ENCODE measurements around the gene RPL36AL. TPM values are rescaled to one million over a fixed set of nuclear protein-coding genes. Genes with fewer than 3 reads are reported as not detected.

The RPL36AL gene
- total and polyA plus RNA-seq, 2 experiments from 2014 or later: 122 to 723 TPM

DNA sequence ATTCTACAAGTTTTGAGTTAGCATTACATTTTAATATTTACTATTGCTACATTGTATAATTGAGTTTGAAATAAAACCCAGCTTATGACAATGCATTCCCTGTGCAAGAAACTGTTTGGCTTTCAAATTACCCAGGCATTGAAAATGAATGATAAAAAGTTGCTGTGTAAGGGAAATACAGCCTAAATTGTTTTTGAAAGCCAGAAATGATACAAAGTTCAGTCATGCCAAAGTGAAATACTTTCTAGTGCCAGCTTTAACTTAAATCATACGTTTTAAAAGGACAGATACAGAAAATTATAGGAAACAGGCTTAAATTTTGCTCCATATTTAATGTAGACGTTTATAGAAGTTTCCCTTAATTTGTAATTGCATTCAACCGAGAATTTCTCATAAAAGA is 3.0 kb upstream of the RPL36AL start:
- H3K9me3 Mint-ChIP-seq: no peaks in the 10 kb centered on the region
- Histone ChIP-seq H3K9me2 (ENCODE audit: insufficient read depth) (no peaks in the 10 kb centered on the region), H3F3A (replicated peaks; ENCODE audit: low read depth) (peaks cover 6% of the 10 kb centered on the region; the same call in 1 of the 2 replicates), H3K4me1 (ENCODE audit: insufficient read depth) (peaks cover 11% of the 10 kb centered on the region), H2AFZ (no peak overlapping the region), H3K27me3 (ENCODE audit: insufficient read depth) (no peaks in the 10 kb centered on the region), H3K4me2 (0 out of 2 replicates have a peak overlapping the region, but pooled peaks have one; percentile 0), H3K36me3 (ENCODE audit: insufficient read depth) (peaks cover 18% of the 10 kb centered on the region; the same call in 1 of the 2 replicates), H4K20me1 (replicated peaks; ENCODE audit: insufficient read depth) (peaks cover 21% of the 10 kb centered on the region), H3K79me2 (replicated peaks; ENCODE audit: insufficient read depth) (peaks cover 59% of the 10 kb centered on the region), H3K27ac (ENCODE audit: low read depth) (no peak overlapping the region), H3K4me3 (no peak overlapping the region)
- H3K27ac Mint-ChIP-seq: no peak overlapping the region
- no peak for TF ChIP-seq POLR2AphosphoS5 (IDR thresholded peaks at IDR 0.05; ENCODE audit: low read depth)
- peaks cover 52% of the 10 kb centered on the region for H3K36me3 Mint-ChIP-seq (ENCODE audit: low read depth)
- ATAC-seq (no peak), DNase-seq (ENCODE audit: low spot score) (no peak)
- peaks cover 18% of the 10 kb centered on the region for H3K4me1 Mint-ChIP-seq
- peaks cover 1% of the 10 kb centered on the region for H3K27me3 Mint-ChIP-seq (ENCODE audit: insufficient read depth, low read depth, poor library complexity)
- no peak overlapping the region for H3K4me3 Mint-ChIP-seq

DNA sequence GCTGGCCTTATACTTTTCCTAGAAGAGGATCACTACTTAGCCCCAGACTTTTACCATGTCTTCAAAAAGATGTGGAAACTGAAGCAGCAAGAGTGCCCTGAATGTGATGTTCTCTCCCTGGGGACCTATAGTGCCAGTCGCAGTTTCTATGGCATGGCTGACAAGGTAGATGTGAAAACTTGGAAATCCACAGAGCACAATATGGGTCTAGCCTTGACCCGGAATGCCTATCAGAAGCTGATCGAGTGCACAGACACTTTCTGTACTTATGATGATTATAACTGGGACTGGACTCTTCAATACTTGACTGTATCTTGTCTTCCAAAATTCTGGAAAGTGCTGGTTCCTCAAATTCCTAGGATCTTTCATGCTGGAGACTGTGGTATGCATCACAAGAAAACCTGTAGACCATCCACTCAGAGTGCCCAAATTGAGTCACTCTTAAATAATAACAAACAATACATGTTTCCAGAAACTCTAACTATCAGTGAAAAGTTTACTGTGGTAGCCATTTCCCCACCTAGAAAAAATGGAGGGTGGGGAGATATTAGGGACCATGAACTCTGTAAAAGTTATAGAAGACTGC is 1.7 kb upstream of the RPL36AL start:
- Histone ChIP-seq H3F3A (replicated peaks; ENCODE audit: low read depth) (peaks cover 16% of the 10 kb centered on the region), H3K79me2 (replicated peaks; ENCODE audit: insufficient read depth) (peaks cover 58% of the 10 kb centered on the region), H3K9me2 (ENCODE audit: insufficient read depth) (no peaks in the 10 kb centered on the region), H4K20me1 (replicated peaks; ENCODE audit: insufficient read depth) (peaks cover 27% of the 10 kb centered on the region), H3K27ac (ENCODE audit: low read depth) (no peak overlapping the region), H3K4me1 (ENCODE audit: insufficient read depth) (peaks cover 11% of the 10 kb centered on the region), H2AFZ (no peak overlapping the region), H3K36me3 (ENCODE audit: insufficient read depth) (peaks cover 20% of the 10 kb centered on the region; the same call in 1 of the 2 replicates), H3K4me2 (peak overlapping the region; percentile 92), H3K27me3 (ENCODE audit: insufficient read depth) (no peaks in the 10 kb centered on the region), H3K4me3 (peak overlapping the region; percentile 94)
- Mint-ChIP-seq H3K4me1 (peaks cover 18% of the 10 kb centered on the region), H3K4me3 (peak overlapping the region; percentile 99), H3K27me3 (ENCODE audit: insufficient read depth, low read depth, poor library complexity) (peaks cover 1% of the 10 kb centered on the region), H3K36me3 (ENCODE audit: low read depth) (peaks cover 54% of the 10 kb centered on the region), H3K9me3 (no peaks in the 10 kb centered on the region), H3K27ac (no peak overlapping the region)
- no peak for ATAC-seq
- DNase-seq (ENCODE audit: low spot score): no peak
- TF ChIP-seq EZH2 (IDR thresholded peaks at IDR 0.05; ENCODE audit: low read depth, unreplicated experiment) (no peak), POLR2AphosphoS5 (IDR thresholded peaks at IDR 0.05; ENCODE audit: low read depth) (no peak), ZNF331 (CRISPR knock-in tag; IDR thresholded peaks at IDR 0.05; ENCODE audit: low read depth) (no peak), JUNB (IDR thresholded peaks at IDR 0.05; ENCODE audit: unreplicated experiment) (no peak), EZH2phosphoT487 (IDR thresholded peaks at IDR 0.05; ENCODE audit: unreplicated experiment) (no peak), STAT1 (IDR thresholded peaks at IDR 0.05; ENCODE audit: unreplicated experiment) (no peak), ZNF114 (CRISPR knock-in tag; IDR thresholded peaks at IDR 0.05) (no peak), CREB1 (CRISPR knock-in tag; IDR thresholded peaks at IDR 0.05; ENCODE audit: low read depth) (no peak)
- TF ChIP-seq, protein P1, sequence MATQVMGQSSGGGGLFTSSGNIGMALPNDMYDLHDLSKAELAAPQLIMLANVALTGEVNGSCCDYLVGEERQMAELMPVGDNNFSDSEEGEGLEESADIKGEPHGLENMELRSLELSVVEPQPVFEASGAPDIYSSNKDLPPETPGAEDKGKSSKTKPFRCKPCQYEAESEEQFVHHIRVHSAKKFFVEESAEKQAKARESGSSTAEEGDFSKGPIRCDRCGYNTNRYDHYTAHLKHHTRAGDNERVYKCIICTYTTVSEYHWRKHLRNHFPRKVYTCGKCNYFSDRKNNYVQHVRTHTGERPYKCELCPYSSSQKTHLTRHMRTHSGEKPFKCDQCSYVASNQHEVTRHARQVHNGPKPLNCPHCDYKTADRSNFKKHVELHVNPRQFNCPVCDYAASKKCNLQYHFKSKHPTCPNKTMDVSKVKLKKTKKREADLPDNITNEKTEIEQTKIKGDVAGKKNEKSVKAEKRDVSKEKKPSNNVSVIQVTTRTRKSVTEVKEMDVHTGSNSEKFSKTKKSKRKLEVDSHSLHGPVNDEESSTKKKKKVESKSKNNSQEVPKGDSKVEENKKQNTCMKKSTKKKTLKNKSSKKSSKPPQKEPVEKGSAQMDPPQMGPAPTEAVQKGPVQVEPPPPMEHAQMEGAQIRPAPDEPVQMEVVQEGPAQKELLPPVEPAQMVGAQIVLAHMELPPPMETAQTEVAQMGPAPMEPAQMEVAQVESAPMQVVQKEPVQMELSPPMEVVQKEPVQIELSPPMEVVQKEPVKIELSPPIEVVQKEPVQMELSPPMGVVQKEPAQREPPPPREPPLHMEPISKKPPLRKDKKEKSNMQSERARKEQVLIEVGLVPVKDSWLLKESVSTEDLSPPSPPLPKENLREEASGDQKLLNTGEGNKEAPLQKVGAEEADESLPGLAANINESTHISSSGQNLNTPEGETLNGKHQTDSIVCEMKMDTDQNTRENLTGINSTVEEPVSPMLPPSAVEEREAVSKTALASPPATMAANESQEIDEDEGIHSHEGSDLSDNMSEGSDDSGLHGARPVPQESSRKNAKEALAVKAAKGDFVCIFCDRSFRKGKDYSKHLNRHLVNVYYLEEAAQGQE (IDR thresholded peaks at IDR 0.05; ENCODE audit: unreplicated experiment): no peak
- TF ChIP-seq, protein P2, sequence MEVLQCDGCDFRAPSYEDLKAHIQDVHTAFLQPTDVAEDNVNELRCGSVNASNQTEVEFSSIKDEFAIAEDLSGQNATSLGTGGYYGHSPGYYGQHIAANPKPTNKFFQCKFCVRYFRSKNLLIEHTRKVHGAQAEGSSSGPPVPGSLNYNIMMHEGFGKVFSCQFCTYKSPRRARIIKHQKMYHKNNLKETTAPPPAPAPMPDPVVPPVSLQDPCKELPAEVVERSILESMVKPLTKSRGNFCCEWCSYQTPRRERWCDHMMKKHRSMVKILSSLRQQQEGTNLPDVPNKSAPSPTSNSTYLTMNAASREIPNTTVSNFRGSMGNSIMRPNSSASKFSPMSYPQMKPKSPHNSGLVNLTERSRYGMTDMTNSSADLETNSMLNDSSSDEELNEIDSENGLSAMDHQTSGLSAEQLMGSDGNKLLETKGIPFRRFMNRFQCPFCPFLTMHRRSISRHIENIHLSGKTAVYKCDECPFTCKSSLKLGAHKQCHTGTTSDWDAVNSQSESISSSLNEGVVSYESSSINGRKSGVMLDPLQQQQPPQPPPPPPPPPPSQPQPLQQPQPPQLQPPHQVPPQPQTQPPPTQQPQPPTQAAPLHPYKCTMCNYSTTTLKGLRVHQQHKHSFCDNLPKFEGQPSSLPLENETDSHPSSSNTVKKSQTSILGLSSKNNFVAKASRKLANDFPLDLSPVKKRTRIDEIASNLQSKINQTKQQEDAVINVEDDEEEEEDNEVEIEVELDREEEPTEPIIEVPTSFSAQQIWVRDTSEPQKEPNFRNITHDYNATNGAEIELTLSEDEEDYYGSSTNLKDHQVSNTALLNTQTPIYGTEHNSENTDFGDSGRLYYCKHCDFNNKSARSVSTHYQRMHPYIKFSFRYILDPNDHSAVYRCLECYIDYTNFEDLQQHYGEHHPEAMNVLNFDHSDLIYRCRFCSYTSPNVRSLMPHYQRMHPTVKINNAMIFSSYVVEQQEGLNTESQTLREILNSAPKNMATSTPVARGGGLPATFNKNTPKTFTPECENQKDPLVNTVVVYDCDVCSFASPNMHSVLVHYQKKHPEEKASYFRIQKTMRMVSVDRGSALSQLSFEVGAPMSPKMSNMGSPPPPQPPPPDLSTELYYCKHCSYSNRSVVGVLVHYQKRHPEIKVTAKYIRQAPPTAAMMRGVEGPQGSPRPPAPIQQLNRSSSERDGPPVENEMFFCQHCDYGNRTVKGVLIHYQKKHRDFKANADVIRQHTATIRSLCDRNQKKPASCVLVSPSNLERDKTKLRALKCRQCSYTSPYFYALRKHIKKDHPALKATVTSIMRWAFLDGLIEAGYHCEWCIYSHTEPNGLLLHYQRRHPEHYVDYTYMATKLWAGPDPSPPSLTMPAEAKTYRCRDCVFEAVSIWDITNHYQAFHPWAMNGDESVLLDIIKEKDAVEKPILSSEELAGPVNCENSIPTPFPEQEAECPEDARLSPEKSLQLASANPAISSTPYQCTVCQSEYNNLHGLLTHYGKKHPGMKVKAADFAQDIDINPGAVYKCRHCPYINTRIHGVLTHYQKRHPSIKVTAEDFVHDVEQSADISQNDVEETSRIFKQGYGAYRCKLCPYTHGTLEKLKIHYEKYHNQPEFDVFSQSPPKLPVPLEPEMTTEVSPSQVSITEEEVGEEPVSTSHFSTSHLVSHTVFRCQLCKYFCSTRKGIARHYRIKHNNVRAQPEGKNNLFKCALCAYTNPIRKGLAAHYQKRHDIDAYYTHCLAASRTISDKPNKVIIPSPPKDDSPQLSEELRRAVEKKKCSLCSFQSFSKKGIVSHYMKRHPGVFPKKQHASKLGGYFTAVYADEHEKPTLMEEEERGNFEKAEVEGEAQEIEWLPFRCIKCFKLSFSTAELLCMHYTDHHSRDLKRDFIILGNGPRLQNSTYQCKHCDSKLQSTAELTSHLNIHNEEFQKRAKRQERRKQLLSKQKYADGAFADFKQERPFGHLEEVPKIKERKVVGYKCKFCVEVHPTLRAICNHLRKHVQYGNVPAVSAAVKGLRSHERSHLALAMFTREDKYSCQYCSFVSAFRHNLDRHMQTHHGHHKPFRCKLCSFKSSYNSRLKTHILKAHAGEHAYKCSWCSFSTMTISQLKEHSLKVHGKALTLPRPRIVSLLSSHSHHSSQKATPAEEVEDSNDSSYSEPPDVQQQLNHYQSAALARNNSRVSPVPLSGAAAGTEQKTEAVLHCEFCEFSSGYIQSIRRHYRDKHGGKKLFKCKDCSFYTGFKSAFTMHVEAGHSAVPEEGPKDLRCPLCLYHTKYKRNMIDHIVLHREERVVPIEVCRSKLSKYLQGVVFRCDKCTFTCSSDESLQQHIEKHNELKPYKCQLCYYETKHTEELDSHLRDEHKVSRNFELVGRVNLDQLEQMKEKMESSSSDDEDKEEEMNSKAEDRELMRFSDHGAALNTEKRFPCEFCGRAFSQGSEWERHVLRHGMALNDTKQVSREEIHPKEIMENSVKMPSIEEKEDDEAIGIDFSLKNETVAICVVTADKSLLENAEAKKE (CRISPR knock-in tag; IDR thresholded peaks at IDR 0.05): no peak
- TF ChIP-seq, protein P3, sequence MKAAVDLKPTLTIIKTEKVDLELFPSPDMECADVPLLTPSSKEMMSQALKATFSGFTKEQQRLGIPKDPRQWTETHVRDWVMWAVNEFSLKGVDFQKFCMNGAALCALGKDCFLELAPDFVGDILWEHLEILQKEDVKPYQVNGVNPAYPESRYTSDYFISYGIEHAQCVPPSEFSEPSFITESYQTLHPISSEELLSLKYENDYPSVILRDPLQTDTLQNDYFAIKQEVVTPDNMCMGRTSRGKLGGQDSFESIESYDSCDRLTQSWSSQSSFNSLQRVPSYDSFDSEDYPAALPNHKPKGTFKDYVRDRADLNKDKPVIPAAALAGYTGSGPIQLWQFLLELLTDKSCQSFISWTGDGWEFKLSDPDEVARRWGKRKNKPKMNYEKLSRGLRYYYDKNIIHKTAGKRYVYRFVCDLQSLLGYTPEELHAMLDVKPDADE (IDR thresholded peaks at IDR 0.05): no peak

Measured in GM23338 (cell line).